Liver (tissue), 9 donors: ENCODE data around the gene HEPN1. TPM values are rescaled to one million over a fixed set of nuclear protein-coding genes. Genes with fewer than 3 reads are reported as not detected.

Experiments used
- DNase-seq: peaks from one replicate; pipeline ENCODE4 v3.0.0-alpha.2; 2017; ENCODE audit warnings: low spot score
- H3K27ac ChIP-seq, 2 donors: one replicate each; pipeline ENCODE4 v1.7.0; 2013; ENCODE audit warnings: inconsistent platforms in 2 of 2, low read length in 2 of 2, control low read depth in 1 of 2, low read depth in 1 of 2, mild to moderate bottlenecking in 1 of 2
- H3K27me3 ChIP-seq, 4 donors: one replicate each; pipeline versions ENCODE4 v1.6.1 to v1.7.0; 2013; ENCODE audit warnings: low read length in 3 of 4, inconsistent platforms in 1 of 4, mild to moderate bottlenecking in 1 of 4, moderate library complexity in 1 of 4; ENCODE audit not compliant: control insufficient read depth in 4 of 4, insufficient read depth in 4 of 4
- H3K36me3 ChIP-seq, 4 donors: one replicate each; pipeline versions ENCODE4 v1.6.1 to v1.7.0; 2013; ENCODE audit warnings: low read length in 3 of 4, mild to moderate bottlenecking in 3 of 4, low read depth in 1 of 4, moderate library complexity in 1 of 4; ENCODE audit not compliant: control insufficient read depth in 4 of 4, insufficient read depth in 3 of 4
- H3K4me1 ChIP-seq, 4 donors: one replicate each; pipeline versions ENCODE4 v1.6.1 to v1.7.0; 2013; ENCODE audit warnings: low read length in 3 of 4, mild to moderate bottlenecking in 3 of 4, moderate library complexity in 1 of 4; ENCODE audit not compliant: control insufficient read depth in 4 of 4, insufficient read depth in 4 of 4
- H3K4me3 ChIP-seq, 3 donors: one replicate each; pipeline versions ENCODE4 v1.6.1 to v1.7.0; 2013; ENCODE audit warnings: low read length in 3 of 3, control low read depth in 1 of 3, low read depth in 1 of 3, mild to moderate bottlenecking in 1 of 3
- H3K9ac ChIP-seq, 2 donors: one replicate each; pipeline ENCODE4 v1.7.0; 2013; ENCODE audit warnings: low read length in 2 of 2, mild to moderate bottlenecking in 2 of 2, moderate library complexity in 2 of 2, control low read depth in 1 of 2, low read depth in 1 of 2
- H3K9me3 ChIP-seq, 4 donors: one replicate each; pipeline versions ENCODE4 v1.6.1 to v1.7.0; 2013; ENCODE audit warnings: low read length in 3 of 4; ENCODE audit not compliant: control insufficient read depth in 4 of 4
- FOXA1 ChIP-seq: IDR thresholded peaks from 2 replicates; pipeline ENCODE4 v1.6.1; 2016; ENCODE audit warnings: antibody characterized with exemption
- HNF4G ChIP-seq: IDR thresholded peaks from 2 replicates; pipeline ENCODE4 v1.6.1; 2016; ENCODE audit warnings: antibody characterized with exemption
- JUND ChIP-seq, 2 donors: IDR thresholded peaks; 2 replicates each; pipeline ENCODE4 v1.6.1; 2016; ENCODE audit warnings: antibody characterized with exemption in 2 of 2
- MAX ChIP-seq: IDR thresholded peaks from 2 replicates; pipeline ENCODE4 v1.6.1; 2016; ENCODE audit warnings: antibody characterized with exemption
- RXRA ChIP-seq, 2 donors: IDR thresholded peaks; 2 replicates each; pipeline ENCODE4 v1.6.1; 2017 to 2018; ENCODE audit warnings: antibody characterized with exemption in 2 of 2, mild to moderate bottlenecking in 1 of 2
- SP1 ChIP-seq: IDR thresholded peaks from 2 replicates; pipeline ENCODE4 v1.6.1; 2018; ENCODE audit warnings: antibody characterized with exemption, mild to moderate bottlenecking
- YY1 ChIP-seq: IDR thresholded peaks from 2 replicates; pipeline ENCODE4 v1.6.1; 2016; ENCODE audit warnings: antibody characterized with exemption, mild to moderate bottlenecking
- ZBTB33 ChIP-seq: IDR thresholded peaks from 2 replicates; pipeline ENCODE4 v1.6.1; 2016; ENCODE audit warnings: antibody characterized with exemption
- WGBS: extraction: QIAGEN DNeasy Blood & Tissue Kit; methylation state at CpG from one replicate; pipeline ENCODE4 v1.1.7; 2013; 5-methylcytosine and 5-hydroxymethylcytosine counted together
- polyA plus RNA-seq, 2 donors: library from polyadenylated mRNA; stranded (reverse) in 1 of 2; unstranded in 1 of 2; fragments of 200-250 nt in 1 of 2; fragments of >200 nt in 1 of 2; fragmentation: Nextera tagmentation in 1 of 2; extraction: Ambion mirVana in 1 of 2; gene quantifications; one replicate each; pipeline versions ENCODE4 v1.2.1 to v1.2.3, GENCODE V29; 2013 to 2015
- total RNA-seq, 2 donors: library from RNA; depleted of rRNA; stranded (reverse); fragments of >200 nt; gene quantifications; one replicate each; pipeline ENCODE4 v1.2.3, GENCODE V29; 2014
- TF ChIP-seq, protein P1 (sequence below): IDR thresholded peaks from 2 replicates; pipeline ENCODE4 v1.6.1; 2016; ENCODE audit warnings: antibody characterized with exemption
- TF ChIP-seq, protein P2 (sequence below): IDR thresholded peaks from 2 replicates; pipeline ENCODE4 v1.6.1; 2016; ENCODE audit warnings: antibody characterized with exemption, mild to moderate bottlenecking
- donor health status: healthy.
- donor health status: healthy.
- donor health status: healthy.
- donor health status: healthy.
- donor health status: healthy.

HEPN1 gene
- total and polyA plus RNA-seq, 4 donors, result 0.22 to 2.6 TPM; not detected in 2

GRCh38 chr11:124942466-124943253 is 23.6 kb downstream of the HEPN1 start:
- Histone ChIP-seq H3K36me3 (no peaks in the 10 kb centered on the region), H3K27ac (no peak overlapping the region), H3K4me1 (peaks cover 0 to 6% (median 0%) of the 10 kb centered on the region in 4 donors), H3K9ac (no peak overlapping the region), H3K9me3 (no peaks in the 10 kb centered on the region), H3K4me3 (no peak overlapping the region), H3K27me3 (no peaks in the 10 kb centered on the region)
- WGBS, result 70% methylated on average over 6 of the region's 6 CpGs
- DNase-seq, result no peak
- TF ChIP-seq JUND (IDR thresholded peaks at IDR 0.05) (no peak), SP1 (no peak), ZBTB33 (no peak), YY1 (no peak), FOXA1 (no peak)
- TF ChIP-seq, protein P1, sequence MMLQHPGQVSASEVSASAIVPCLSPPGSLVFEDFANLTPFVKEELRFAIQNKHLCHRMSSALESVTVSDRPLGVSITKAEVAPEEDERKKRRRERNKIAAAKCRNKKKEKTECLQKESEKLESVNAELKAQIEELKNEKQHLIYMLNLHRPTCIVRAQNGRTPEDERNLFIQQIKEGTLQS, result no peak
- TF ChIP-seq, protein P2, sequence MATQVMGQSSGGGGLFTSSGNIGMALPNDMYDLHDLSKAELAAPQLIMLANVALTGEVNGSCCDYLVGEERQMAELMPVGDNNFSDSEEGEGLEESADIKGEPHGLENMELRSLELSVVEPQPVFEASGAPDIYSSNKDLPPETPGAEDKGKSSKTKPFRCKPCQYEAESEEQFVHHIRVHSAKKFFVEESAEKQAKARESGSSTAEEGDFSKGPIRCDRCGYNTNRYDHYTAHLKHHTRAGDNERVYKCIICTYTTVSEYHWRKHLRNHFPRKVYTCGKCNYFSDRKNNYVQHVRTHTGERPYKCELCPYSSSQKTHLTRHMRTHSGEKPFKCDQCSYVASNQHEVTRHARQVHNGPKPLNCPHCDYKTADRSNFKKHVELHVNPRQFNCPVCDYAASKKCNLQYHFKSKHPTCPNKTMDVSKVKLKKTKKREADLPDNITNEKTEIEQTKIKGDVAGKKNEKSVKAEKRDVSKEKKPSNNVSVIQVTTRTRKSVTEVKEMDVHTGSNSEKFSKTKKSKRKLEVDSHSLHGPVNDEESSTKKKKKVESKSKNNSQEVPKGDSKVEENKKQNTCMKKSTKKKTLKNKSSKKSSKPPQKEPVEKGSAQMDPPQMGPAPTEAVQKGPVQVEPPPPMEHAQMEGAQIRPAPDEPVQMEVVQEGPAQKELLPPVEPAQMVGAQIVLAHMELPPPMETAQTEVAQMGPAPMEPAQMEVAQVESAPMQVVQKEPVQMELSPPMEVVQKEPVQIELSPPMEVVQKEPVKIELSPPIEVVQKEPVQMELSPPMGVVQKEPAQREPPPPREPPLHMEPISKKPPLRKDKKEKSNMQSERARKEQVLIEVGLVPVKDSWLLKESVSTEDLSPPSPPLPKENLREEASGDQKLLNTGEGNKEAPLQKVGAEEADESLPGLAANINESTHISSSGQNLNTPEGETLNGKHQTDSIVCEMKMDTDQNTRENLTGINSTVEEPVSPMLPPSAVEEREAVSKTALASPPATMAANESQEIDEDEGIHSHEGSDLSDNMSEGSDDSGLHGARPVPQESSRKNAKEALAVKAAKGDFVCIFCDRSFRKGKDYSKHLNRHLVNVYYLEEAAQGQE, result no peak

DNA sequence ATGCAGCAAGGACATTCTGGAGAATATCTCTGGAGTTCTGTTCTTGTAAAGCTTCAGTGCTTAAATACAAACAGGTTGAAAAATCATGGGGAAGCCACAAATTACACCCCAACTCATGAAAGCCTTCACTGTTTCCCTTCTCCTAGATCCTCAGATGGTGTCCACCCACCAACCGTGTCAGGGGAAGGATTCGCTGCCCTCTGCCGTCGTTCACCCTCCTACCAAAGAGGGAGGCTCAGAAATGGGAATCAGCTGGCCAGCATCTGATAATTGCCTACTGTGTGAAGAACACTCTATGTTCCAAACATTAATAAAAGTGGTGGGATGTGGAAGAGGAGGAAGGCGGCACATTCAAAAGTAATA is 24.2 kb downstream of the HEPN1 start:
- 84% methylated on average over 5 of the region's 5 CpGs for WGBS
- DNase-seq, result no peak
- TF ChIP-seq HNF4G, result no peak
- TF ChIP-seq, protein P2, result no peak
- TF ChIP-seq RXRA (IDR thresholded peaks at IDR 0.05), result no peak
- TF ChIP-seq MAX, result no peak
- no peak for TF ChIP-seq JUND (IDR thresholded peaks at IDR 0.05)
- Histone ChIP-seq H3K9me3 (no peaks in the 10 kb centered on the region), H3K36me3 (no peaks in the 10 kb centered on the region), H3K27me3 (no peaks in the 10 kb centered on the region), H3K27ac (no peak overlapping the region), H3K4me3 (no peak overlapping the region), H3K4me1 (peaks cover 0 to 6% (median 0%) of the 10 kb centered on the region in 4 donors), H3K9ac (no peak overlapping the region)
